A673 (cell line): ENCODE data around the gene SNRPB. TPM values are rescaled to one million over a fixed set of nuclear protein-coding genes. Genes with fewer than 3 reads are reported as not detected.

Experiments used
- BruUV-seq: library from RNA; stranded (reverse); fragments of 400-500 nt; replicated peaks from 2 replicates; lab custom pipeline; 2021; lab: Mats Ljungman, UMichigan
- CTCF ChIA-PET: fragments of 300-600 bp; sonication (Branson Sonifier 250); formaldehyde crosslinking; loops from one replicate; lab custom pipeline; 2022; ENCODE audit warnings: antibody characterized with exemption; lab: Charles Lee
- POLR2A ChIA-PET: fragments of 300-600 bp; sonication (Branson Sonifier 250); formaldehyde crosslinking; loops from one replicate; lab custom pipeline; 2022; ENCODE audit warnings: antibody characterized with exemption; ENCODE audit not compliant: low non-redundant PET; lab: Charles Lee
- DNase-seq: peaks from one replicate; pipeline ENCODE4 v3.0.0-alpha.2; 2015; ENCODE audit warnings: low spot score
- H3K27ac ChIP-seq: fragments of 200-600 bp; sonication (generic); 2 replicates; pipeline ENCODE4 v1.5.1; 2016; ENCODE audit warnings: mixed run types, low read depth, mild to moderate bottlenecking, mixed read lengths, antibody characterized with exemption, low read length; ENCODE audit not compliant: poor library complexity, severe bottlenecking
- H3K27me3 ChIP-seq: fragments of 200-600 bp; sonication (generic); replicated peaks from 2 replicates; pipeline ENCODE4 v1.6.1; 2017; ENCODE audit warnings: mixed run types, low read depth, mild to moderate bottlenecking, mixed read lengths, antibody characterized with exemption, low read length; ENCODE audit not compliant: insufficient read depth, poor library complexity
- H3K36me3 ChIP-seq: fragments of 200-600 bp; sonication (generic); 2 replicates; pipeline ENCODE4 v1.6.1; 2016; ENCODE audit warnings: mixed run types, mild to moderate bottlenecking, mixed read lengths, antibody characterized with exemption, low read length; ENCODE audit not compliant: insufficient read depth, poor library complexity, severe bottlenecking
- H3K4me1 ChIP-seq: fragments of 200-600 bp; sonication (generic); 2 replicates; pipeline ENCODE4 v1.6.1; 2017; ENCODE audit warnings: mixed run types, mild to moderate bottlenecking, mixed read lengths, antibody characterized with exemption, low read length; ENCODE audit not compliant: insufficient read depth, poor library complexity, severe bottlenecking
- H3K4me3 ChIP-seq: fragments of 200-600 bp; sonication (generic); 2 replicates; pipeline ENCODE4 v1.5.1; 2016; ENCODE audit warnings: low read depth, mixed run types, mild to moderate bottlenecking, mixed read lengths, low read length; ENCODE audit not compliant: poor library complexity, severe bottlenecking
- H3K9me3 ChIP-seq: fragments of 200-600 bp; sonication (generic); 2 replicates; pipeline ENCODE4 v1.6.1; 2016; ENCODE audit warnings: mixed run types, low read depth, mild to moderate bottlenecking, mixed read lengths, antibody characterized with exemption, low read length; ENCODE audit not compliant: poor library complexity, severe bottlenecking
- CTCF ChIP-seq: fragments of 300-800, 200-600 bp; sonication (generic); conservative IDR thresholded peaks from 2 replicates; pipeline ENCODE4 v1.5.1; 2017; ENCODE audit warnings: low read depth, mild to moderate bottlenecking, antibody characterized with exemption, low read length, moderate library complexity, mixed read lengths
- EZH2 ChIP-seq: fragments of 200-600 bp; sonication (generic); IDR thresholded peaks from 2 replicates; pipeline ENCODE4 v1.6.1; 2017; ENCODE audit warnings: borderline replicate concordance, low read depth, mild to moderate bottlenecking, mixed read lengths, antibody characterized with exemption, low read length; ENCODE audit not compliant: poor library complexity, severe bottlenecking
- intact Hi-C: fragments of 100-400 bp; cut with micrococcal nuclease; formaldehyde crosslinking; loops from one replicate; pipeline ENCODE4 v1.10.0; 2022; ENCODE audit not compliant: unreplicated experiment
- total RNA-seq: library from RNA; stranded (reverse); gene quantifications from 2 replicates; pipeline ENCODE4 v1.2.3, GENCODE V29; 2021

SNRPB gene
- total RNA-seq, 1 experiment from 2014 or later: 522 TPM

- no TSS peak for BruUV-seq
- CTCF ChIA-PET: interaction anchor here (0.6 kb wide), 1 partner anchor 77 kb away, joined by 5 read pairs; no protein-coding TSS in a partner anchor
- Histone ChIP-seq H3K4me1 (peaks cover 10% of the 10 kb centered on the region), H3K9me3 (no peaks in the 10 kb centered on the region), H3K27ac (no peak overlapping the region), H3K4me3 (no peak overlapping the region), H3K27me3 (no peaks in the 10 kb centered on the region), H3K36me3 (peaks cover 61% of the 10 kb centered on the region)
- intact Hi-C loops: no loop called here
- no peak for DNase-seq
- POLR2A ChIA-PET: interaction anchor here (0.6 kb wide), 1 partner anchor 190 kb away, joined by 6 read pairs; no protein-coding TSS in a partner anchor
- TF ChIP-seq EZH2 (no peak), CTCF (no peak)
These were observed 3.2 kb downstream of the SNRPB start for GRCh38 chr20:2467412-2467811.

- Histone ChIP-seq H3K4me3 (no peak overlapping the region), H3K36me3 (peaks cover 84% of the 10 kb centered on the region), H3K27me3 (no peaks in the 10 kb centered on the region), H3K4me1 (peaks cover 22% of the 10 kb centered on the region), H3K9me3 (no peaks in the 10 kb centered on the region), H3K27ac (no peak overlapping the region)
- BruUV-seq: no TSS peak
- no peak for TF ChIP-seq EZH2
- ChIA-PET CTCF (no interaction called here), POLR2A (interaction anchor here (0.6 kb wide), 1 partner anchor 1096 kb away, joined by 6 read pairs; no protein-coding TSS in a partner anchor)
- no peak for DNase-seq
- intact Hi-C loops: no loop called here
These were observed 5.5 kb downstream of the SNRPB start for GRCh38 chr20:2465100-2465499.

GRCh38 chr20:2463616-2464365, 6.8 kb downstream of the SNRPB start:
- Histone ChIP-seq H3K36me3 (peaks cover 94% of the 10 kb centered on the region), H3K27ac (no peak overlapping the region), H3K9me3 (no peaks in the 10 kb centered on the region), H3K4me1 (peaks cover 18% of the 10 kb centered on the region), H3K27me3 (no peaks in the 10 kb centered on the region), H3K4me3 (no peak overlapping the region)
- no TSS peak for BruUV-seq
- TF ChIP-seq CTCF (no peak), EZH2 (no peak)
- intact Hi-C loops: no loop called here
- ChIA-PET CTCF (no interaction called here), POLR2A (no interaction called here)
- no peak for DNase-seq

- POLR2A ChIA-PET: no interaction called here
- intact Hi-C loops: no loop called here
- H3K4me1 ChIP-seq: peaks cover 12% of the 10 kb centered on the region
- no peak overlapping the region for H3K27ac ChIP-seq
- CTCF ChIA-PET: no interaction called here
- H3K36me3 ChIP-seq: peaks cover 83% of the 10 kb centered on the region
- BruUV-seq: no TSS peak
- H3K27me3 ChIP-seq: no peaks in the 10 kb centered on the region
- no peak overlapping the region for H3K4me3 ChIP-seq
- no peak for DNase-seq
- H3K9me3 ChIP-seq: no peaks in the 10 kb centered on the region
- TF ChIP-seq EZH2: no peak
- TF ChIP-seq CTCF: no peak
These were observed 8.1 kb downstream of the SNRPB start for GRCh38 chr20:2462484-2462883.
